ENCODE results near the gene CCDC158.

DNA sequence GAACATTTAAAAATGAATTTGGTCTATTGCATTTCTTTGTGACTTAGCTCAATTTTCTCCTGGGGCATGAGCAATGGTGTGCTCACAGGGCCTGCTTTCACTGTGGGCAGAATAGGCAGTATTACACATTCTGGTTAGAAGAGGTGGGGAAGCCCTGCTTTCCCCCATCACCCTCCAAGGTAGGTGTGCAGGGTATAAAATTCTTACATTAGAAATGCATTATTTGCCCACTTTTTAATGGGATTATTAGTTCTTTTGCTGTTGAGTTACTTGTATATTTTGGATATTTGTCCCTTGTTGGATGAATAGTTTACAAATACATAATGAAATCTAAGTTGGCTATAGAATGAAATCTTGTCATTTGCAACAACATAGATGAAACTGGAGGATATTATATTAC is 122.7 kb downstream of the CCDC158 start:
- TF ChIP-seq, protein P1, sequence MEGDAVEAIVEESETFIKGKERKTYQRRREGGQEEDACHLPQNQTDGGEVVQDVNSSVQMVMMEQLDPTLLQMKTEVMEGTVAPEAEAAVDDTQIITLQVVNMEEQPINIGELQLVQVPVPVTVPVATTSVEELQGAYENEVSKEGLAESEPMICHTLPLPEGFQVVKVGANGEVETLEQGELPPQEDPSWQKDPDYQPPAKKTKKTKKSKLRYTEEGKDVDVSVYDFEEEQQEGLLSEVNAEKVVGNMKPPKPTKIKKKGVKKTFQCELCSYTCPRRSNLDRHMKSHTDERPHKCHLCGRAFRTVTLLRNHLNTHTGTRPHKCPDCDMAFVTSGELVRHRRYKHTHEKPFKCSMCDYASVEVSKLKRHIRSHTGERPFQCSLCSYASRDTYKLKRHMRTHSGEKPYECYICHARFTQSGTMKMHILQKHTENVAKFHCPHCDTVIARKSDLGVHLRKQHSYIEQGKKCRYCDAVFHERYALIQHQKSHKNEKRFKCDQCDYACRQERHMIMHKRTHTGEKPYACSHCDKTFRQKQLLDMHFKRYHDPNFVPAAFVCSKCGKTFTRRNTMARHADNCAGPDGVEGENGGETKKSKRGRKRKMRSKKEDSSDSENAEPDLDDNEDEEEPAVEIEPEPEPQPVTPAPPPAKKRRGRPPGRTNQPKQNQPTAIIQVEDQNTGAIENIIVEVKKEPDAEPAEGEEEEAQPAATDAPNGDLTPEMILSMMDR (IDR thresholded peaks at IDR 0.05; ENCODE audit: extremely low read depth in 1 of 2, insufficient read depth in 1 of 2, low read depth in 1 of 2, low read length in 2 of 2), result no peak
- no peak for TF ChIP-seq MYC (IDR thresholded peaks at IDR 0.05; ENCODE audit: low read depth, low read length)
- no peak for TF ChIP-seq POLR2AphosphoS5 (IDR thresholded peaks at IDR 0.05; ENCODE audit: insufficient read depth, low read depth, low read length)
- TF ChIP-seq POLR2A (IDR thresholded peaks at IDR 0.05; ENCODE audit: low read depth, low read length), result no peak
- TF ChIP-seq EZH2 (IDR thresholded peaks at IDR 0.05; ENCODE audit: borderline replicate concordance, low read depth, low read length, severe bottlenecking), result no peak
- TF ChIP-seq, protein P2, sequence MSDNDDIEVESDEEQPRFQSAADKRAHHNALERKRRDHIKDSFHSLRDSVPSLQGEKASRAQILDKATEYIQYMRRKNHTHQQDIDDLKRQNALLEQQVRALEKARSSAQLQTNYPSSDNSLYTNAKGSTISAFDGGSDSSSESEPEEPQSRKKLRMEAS (IDR thresholded peaks at IDR 0.05; ENCODE audit: insufficient read depth, insufficient read length), result no peak
- TF ChIP-seq JUN (IDR thresholded peaks at IDR 0.05; ENCODE audit: borderline replicate concordance, insufficient read depth, insufficient read length, low read depth), result no peak

Measured in endothelial cell of umbilical vein (primary cell).